ENCODE measurements around the gene GALK2.

GALK2 gene

GRCh38 chr15:49379996-49380395 is 209.9 kb downstream of the GALK2 start:
- no peaks in the 10 kb centered on the region for H3K27me3 ChIP-seq (ENCODE audit: low read length)
- no peaks in the 10 kb centered on the region for H3F3A ChIP-seq (ENCODE audit: insufficient read depth)
- TF ChIP-seq EZH2phosphoT487 (conservative IDR thresholded peaks at IDR 0.05; ENCODE audit: low read length) (no peak), CTCF (IDR thresholded peaks at IDR 0.05; ENCODE audit: insufficient read depth, low read length, poor library complexity, severe bottlenecking) (no peak)
- no peak overlapping the region for H2AFZ ChIP-seq (ENCODE audit: low read depth, low read length, severe bottlenecking)
- no peaks in the 10 kb centered on the region for H3K9me2 ChIP-seq (replicated peaks; ENCODE audit: insufficient read depth, low read length)
- H3K9ac ChIP-seq (ENCODE audit: low read length), result no peak overlapping the region
- H3K9me3 ChIP-seq (ENCODE audit: insufficient read depth, low read length), result no peaks in the 10 kb centered on the region
- H3K36me3 ChIP-seq (ENCODE audit: low read length), result no peaks in the 10 kb centered on the region
- no peaks in the 10 kb centered on the region for H4K20me1 ChIP-seq (ENCODE audit: low read depth, low read length)
- H3K27ac ChIP-seq (ENCODE audit: low read depth, low read length), result no peak overlapping the region
- no peaks in the 10 kb centered on the region for H3K79me2 ChIP-seq (ENCODE audit: insufficient read depth, low read length)
- no peak overlapping the region for H3K4me3 ChIP-seq (ENCODE audit: insufficient read depth, low read length, poor library complexity, severe bottlenecking)
- no peak overlapping the region for H3K4me2 ChIP-seq (ENCODE audit: low read depth, low read length, poor library complexity, severe bottlenecking)

- no peaks in the 10 kb centered on the region for H3K9me3 ChIP-seq (ENCODE audit: insufficient read depth, low read length)
Measured at GRCh38 chr15:49380912-49381311, 210.9 kb downstream of the GALK2 start.

More at GRCh38 chr15:49380912-49381311, 210.9 kb downstream of the GALK2 start:
- no peak overlapping the region for H2AFZ ChIP-seq (ENCODE audit: low read depth, low read length, severe bottlenecking)
- H3K36me3 ChIP-seq (ENCODE audit: low read length), result no peaks in the 10 kb centered on the region
- H4K20me1 ChIP-seq (ENCODE audit: low read depth, low read length), result no peaks in the 10 kb centered on the region
- H3K4me2 ChIP-seq (ENCODE audit: low read depth, low read length, poor library complexity, severe bottlenecking), result no peak overlapping the region
- TF ChIP-seq CTCF (IDR thresholded peaks at IDR 0.05; ENCODE audit: insufficient read depth, low read length, poor library complexity, severe bottlenecking), result no peak
- TF ChIP-seq EZH2phosphoT487 (conservative IDR thresholded peaks at IDR 0.05; ENCODE audit: low read length), result no peak
- H3K79me2 ChIP-seq (ENCODE audit: insufficient read depth, low read length), result no peaks in the 10 kb centered on the region
- H3K9ac ChIP-seq (ENCODE audit: low read length), result no peak overlapping the region
- no peaks in the 10 kb centered on the region for H3K27me3 ChIP-seq (ENCODE audit: low read length)
- no peaks in the 10 kb centered on the region for H3K9me2 ChIP-seq (replicated peaks; ENCODE audit: insufficient read depth, low read length)
- H3K27ac ChIP-seq (ENCODE audit: low read depth, low read length), result no peak overlapping the region
- no peaks in the 10 kb centered on the region for H3F3A ChIP-seq (ENCODE audit: insufficient read depth)
- H3K4me3 ChIP-seq (ENCODE audit: insufficient read depth, low read length, poor library complexity, severe bottlenecking), result no peak overlapping the region
